A673 (cell line): ENCODE results near the gene ABR.

Experiments used
- EZH2 ChIP-seq: fragments of 200-600 bp; sonication (generic); IDR thresholded peaks from 2 replicates; pipeline ENCODE4 v1.6.1; 2017; ENCODE audit warnings: borderline replicate concordance, low read depth, mild to moderate bottlenecking, mixed read lengths, antibody characterized with exemption, low read length; ENCODE audit not compliant: poor library complexity, severe bottlenecking
- TF ChIP-seq, protein P1 (sequence below): fragments of 300-800, 200-600 bp; sonication (generic); conservative IDR thresholded peaks from 2 replicates; pipeline ENCODE4 v1.5.1; 2017; ENCODE audit warnings: low read depth, mild to moderate bottlenecking, antibody characterized with exemption, low read length, moderate library complexity, mixed read lengths

DNA sequence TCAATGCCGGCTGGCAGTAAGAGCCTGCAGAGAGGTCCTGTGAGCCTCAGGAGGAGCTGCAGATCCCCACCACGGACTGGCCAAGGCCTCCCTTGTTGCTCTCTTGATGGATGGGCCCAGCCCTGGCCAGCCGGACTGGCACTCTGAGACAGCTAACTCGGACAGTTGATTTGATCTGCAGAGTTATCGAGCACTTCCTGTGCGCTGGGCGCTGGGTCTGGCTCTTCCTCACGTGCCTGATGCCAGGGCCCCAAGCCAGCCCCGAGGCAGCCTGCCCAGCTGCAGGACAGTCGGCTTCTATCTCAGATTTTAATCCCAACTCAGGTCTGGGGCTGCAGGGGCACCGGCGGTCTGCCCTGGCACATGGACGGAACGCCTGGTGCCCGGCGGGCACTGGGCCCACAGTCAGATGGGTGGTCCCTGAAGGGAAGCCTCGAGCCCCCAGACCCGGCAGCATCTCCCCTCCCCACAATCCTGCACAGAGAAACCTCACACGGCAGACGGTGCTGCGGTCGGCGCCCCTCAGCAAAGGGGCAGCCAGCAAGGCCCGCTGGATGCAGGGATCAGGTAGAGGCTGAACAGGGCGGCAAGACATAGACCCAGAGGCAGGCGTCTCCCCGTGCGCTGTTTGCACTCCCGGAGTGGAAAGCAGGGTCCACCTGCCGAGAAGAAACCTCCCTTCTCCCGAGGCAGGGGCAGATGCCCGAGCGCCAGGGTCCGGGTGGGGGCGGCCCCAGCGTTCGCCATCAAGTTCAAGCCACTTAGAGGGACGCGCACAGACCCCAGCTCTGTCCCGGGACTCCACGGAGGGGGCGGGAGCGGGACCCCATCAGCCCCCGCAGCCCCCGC, 148.9 kb downstream of the ABR start:
- TF ChIP-seq, protein P1, sequence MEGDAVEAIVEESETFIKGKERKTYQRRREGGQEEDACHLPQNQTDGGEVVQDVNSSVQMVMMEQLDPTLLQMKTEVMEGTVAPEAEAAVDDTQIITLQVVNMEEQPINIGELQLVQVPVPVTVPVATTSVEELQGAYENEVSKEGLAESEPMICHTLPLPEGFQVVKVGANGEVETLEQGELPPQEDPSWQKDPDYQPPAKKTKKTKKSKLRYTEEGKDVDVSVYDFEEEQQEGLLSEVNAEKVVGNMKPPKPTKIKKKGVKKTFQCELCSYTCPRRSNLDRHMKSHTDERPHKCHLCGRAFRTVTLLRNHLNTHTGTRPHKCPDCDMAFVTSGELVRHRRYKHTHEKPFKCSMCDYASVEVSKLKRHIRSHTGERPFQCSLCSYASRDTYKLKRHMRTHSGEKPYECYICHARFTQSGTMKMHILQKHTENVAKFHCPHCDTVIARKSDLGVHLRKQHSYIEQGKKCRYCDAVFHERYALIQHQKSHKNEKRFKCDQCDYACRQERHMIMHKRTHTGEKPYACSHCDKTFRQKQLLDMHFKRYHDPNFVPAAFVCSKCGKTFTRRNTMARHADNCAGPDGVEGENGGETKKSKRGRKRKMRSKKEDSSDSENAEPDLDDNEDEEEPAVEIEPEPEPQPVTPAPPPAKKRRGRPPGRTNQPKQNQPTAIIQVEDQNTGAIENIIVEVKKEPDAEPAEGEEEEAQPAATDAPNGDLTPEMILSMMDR = no peak
- TF ChIP-seq EZH2 = no peak
